ENCODE data around the gene NFKBIB. TPM values are rescaled to one million over a fixed set of nuclear protein-coding genes. Genes with fewer than 3 reads are reported as not detected.

NFKBIB gene
- total and polyA plus RNA-seq, 2 of the 8 experiments (the other 6 are each of a cell fraction or from before 2014, with no cell fraction given): 37.3 to 44.1 TPM

GRCh38 chr19:38907670-38908069, 7.9 kb downstream of the NFKBIB start:
- Histone ChIP-seq H3K14ac (ENCODE audit: insufficient read length) (no peak overlapping the region), H3K23me2 (ENCODE audit: low read depth, low read length) (no peaks in the 10 kb centered on the region; the same call in 1 of the 2 replicates), H4K5ac (ENCODE audit: insufficient read length, low read depth, low read length) (no peak overlapping the region), H2AK5ac (ENCODE audit: low read depth, low read length) (no peak overlapping the region), H2AFZ (ENCODE audit: low read length) (no peak overlapping the region), H3K27me3 (replicated peaks in 1 of 4; ENCODE audit: control insufficient read depth in 3 of 4, extremely low read depth in 1 of 4, insufficient read depth in 3 of 4, low read length in 3 of 4) (no peaks in the 10 kb centered on the region; a peak in 1 of 7 replicates), H3K79me2 (ENCODE audit: control insufficient read depth in 1 of 2, insufficient read depth in 2 of 2, low read length in 2 of 2) (no peaks in the 10 kb centered on the region), H3K56ac (replicated peaks; ENCODE audit: insufficient read length, low read depth, low read length) (no peak overlapping the region), H3K23ac (ENCODE audit: insufficient read length) (no peak overlapping the region), H3K9ac (replicated peaks in 1 of 4; ENCODE audit: extremely low read depth in 1 of 4, low read depth in 3 of 4, low read length in 3 of 4) (no peak overlapping the region), H3K4ac (replicated peaks; ENCODE audit: insufficient read length, low read depth, low read length) (no peak overlapping the region), H3K4me1 (replicated peaks in 1 of 4; ENCODE audit: control insufficient read depth in 3 of 4, insufficient read depth in 4 of 4, low read length in 3 of 4) (peaks cover 0 to 8% (median 1%) of the 10 kb centered on the region in 4 experiments; a peak in 3 of 7 replicates), H2BK120ac (replicated peaks; ENCODE audit: low read depth, low read length) (no peak overlapping the region), H4K91ac (replicated peaks; ENCODE audit: insufficient read length, low read length) (no peak overlapping the region), H2BK5ac (ENCODE audit: low read depth, low read length) (no peak overlapping the region), H4K20me1 (replicated peaks in 1 of 2; ENCODE audit: control insufficient read depth in 1 of 2, insufficient read depth in 2 of 2, low read length in 2 of 2) (peaks cover 0 to 6% of the 10 kb centered on the region in 2 experiments), H4K8ac (ENCODE audit: extremely low read depth, insufficient read depth, low read length) (no peak overlapping the region), H3K36me3 (ENCODE audit: control insufficient read depth in 2 of 4, insufficient read depth in 4 of 4, low read length in 3 of 4) (peaks cover 0 to 15% (median 1%) of the 10 kb centered on the region in 4 experiments; a peak in 3 of 8 replicates), H2BK20ac (ENCODE audit: low read length) (no peak overlapping the region), H2BK15ac (ENCODE audit: low read length) (no peak overlapping the region), H3K18ac (ENCODE audit: extremely low read depth, low read length) (no peak overlapping the region), H3K79me1 (ENCODE audit: low read depth, low read length) (no peaks in the 10 kb centered on the region), H3K9me3 (ENCODE audit: insufficient read depth in 2 of 2, low read depth in 1 of 2, low read length in 1 of 2) (no peaks in the 10 kb centered on the region; a peak in 1 of 4 replicates), H3K27ac (ENCODE audit: low read depth, low read length) (no peak overlapping the region), H3K4me2 (ENCODE audit: insufficient read depth in 1 of 2, low read depth in 2 of 2, low read length in 2 of 2) (no peak overlapping the region), H3K4me3 (ENCODE audit: extremely low read depth in 1 of 4, insufficient read depth in 2 of 4, low read depth in 3 of 4, low read length in 4 of 4) (no peak overlapping the region), H2BK12ac (ENCODE audit: low read depth, low read length) (no peak overlapping the region)
- DNase-seq (ENCODE audit: low read depth in 1 of 2, low spot score in 2 of 2) (no peak), FAIRE-seq (no peak)
- ChIA-PET POLR2A (ENCODE audit: partially characterized antibody) (interaction anchor here (0.8 to 1.5 kb wide), 4 partner anchors 10 to 27 kb away, joined by 3 to 4 read pairs (median 4); no protein-coding TSS in a partner anchor), CTCF (ENCODE audit: partially characterized antibody) (interaction anchor here (1.9 kb wide), 1 partner anchor 45 kb away, joined by 4 read pairs; no protein-coding TSS in a partner anchor)
- WGBS, 2 experiments (ENCODE audit: extremely low coverage in 1 of 2, insufficient coverage in 1 of 2, insufficient read length in 1 of 2, insufficient replicate concordance in 2 of 2, low coverage in 1 of 2, low lambda C conversion rate in 2 of 2, missing lambda C conversion rate in 1 of 2): 92% methylated on average over 10 of the region's 12 CpGs; no CpG with 5 or more reads in 1 of the 2 experiments
- no peak for TF ChIP-seq JUN (IDR thresholded peaks at IDR 0.05; ENCODE audit: low read depth, low read length)
- TF ChIP-seq JUND (IDR thresholded peaks at IDR 0.05; ENCODE audit: low read length): no peak
- no peak for TF ChIP-seq POLR2A (IDR thresholded peaks at IDR 0.05; ENCODE audit: control extremely low read depth in 1 of 2, low read depth in 2 of 2, low read length in 2 of 2)
- TF ChIP-seq YY1 (IDR thresholded peaks at IDR 0.05; ENCODE audit: low read depth, low read length): no peak
- TF ChIP-seq GTF2F1 (IDR thresholded peaks at IDR 0.05; ENCODE audit: borderline replicate concordance, low read depth, low read length): no peak
- TF ChIP-seq ASH2L (IDR thresholded peaks at IDR 0.05; ENCODE audit: low read length): no peak
- no peak for TF ChIP-seq CTBP2 (IDR thresholded peaks at IDR 0.05; ENCODE audit: borderline replicate concordance, insufficient read depth, insufficient read length, low read length)

All from H1 (cell line).